Liver (tissue), 9 donors: ENCODE data around the gene ZNF738. TPM values are rescaled to one million over a fixed set of nuclear protein-coding genes. Genes with fewer than 3 reads are reported as not detected.

Experiments used
- DNase-seq: peaks from one replicate; pipeline ENCODE4 v3.0.0-alpha.2; 2017; ENCODE audit warnings: low spot score
- H3K27ac ChIP-seq, 2 donors: one replicate each; pipeline ENCODE4 v1.7.0; 2013; ENCODE audit warnings: inconsistent platforms in 2 of 2, low read length in 2 of 2, control low read depth in 1 of 2, low read depth in 1 of 2, mild to moderate bottlenecking in 1 of 2
- H3K27me3 ChIP-seq, 4 donors: one replicate each; pipeline versions ENCODE4 v1.6.1 to v1.7.0; 2013; ENCODE audit warnings: low read length in 3 of 4, inconsistent platforms in 1 of 4, mild to moderate bottlenecking in 1 of 4, moderate library complexity in 1 of 4; ENCODE audit not compliant: control insufficient read depth in 4 of 4, insufficient read depth in 4 of 4
- H3K36me3 ChIP-seq, 4 donors: one replicate each; pipeline versions ENCODE4 v1.6.1 to v1.7.0; 2013; ENCODE audit warnings: low read length in 3 of 4, mild to moderate bottlenecking in 3 of 4, low read depth in 1 of 4, moderate library complexity in 1 of 4; ENCODE audit not compliant: control insufficient read depth in 4 of 4, insufficient read depth in 3 of 4
- H3K4me1 ChIP-seq, 4 donors: one replicate each; pipeline versions ENCODE4 v1.6.1 to v1.7.0; 2013; ENCODE audit warnings: low read length in 3 of 4, mild to moderate bottlenecking in 3 of 4, moderate library complexity in 1 of 4; ENCODE audit not compliant: control insufficient read depth in 4 of 4, insufficient read depth in 4 of 4
- H3K4me3 ChIP-seq, 3 donors: one replicate each; pipeline versions ENCODE4 v1.6.1 to v1.7.0; 2013; ENCODE audit warnings: low read length in 3 of 3, control low read depth in 1 of 3, low read depth in 1 of 3, mild to moderate bottlenecking in 1 of 3
- H3K9ac ChIP-seq, 2 donors: one replicate each; pipeline ENCODE4 v1.7.0; 2013; ENCODE audit warnings: low read length in 2 of 2, mild to moderate bottlenecking in 2 of 2, moderate library complexity in 2 of 2, control low read depth in 1 of 2, low read depth in 1 of 2
- H3K9me3 ChIP-seq, 4 donors: one replicate each; pipeline versions ENCODE4 v1.6.1 to v1.7.0; 2013; ENCODE audit warnings: low read length in 3 of 4; ENCODE audit not compliant: control insufficient read depth in 4 of 4
- EGR1 ChIP-seq, 2 donors: IDR thresholded peaks; 2 replicates each; pipeline ENCODE4 v1.6.1; 2016 to 2018; ENCODE audit warnings: antibody characterized with exemption in 2 of 2, low read depth in 2 of 2
- FOXA2 ChIP-seq: IDR thresholded peaks from 2 replicates; pipeline ENCODE4 v1.6.1; 2016; ENCODE audit warnings: antibody characterized with exemption
- GABPA ChIP-seq, 2 donors: IDR thresholded peaks in 1 of 2; conservative IDR thresholded peaks in 1 of 2; 2 replicates each; pipeline ENCODE4 v1.6.1; 2016; ENCODE audit warnings: antibody characterized with exemption in 2 of 2, mild to moderate bottlenecking in 1 of 2, moderate library complexity in 1 of 2
- HNF4A ChIP-seq, 2 donors: conservative IDR thresholded peaks; 2 replicates each; pipeline ENCODE4 v1.6.1; 2016; ENCODE audit warnings: antibody characterized with exemption in 2 of 2, mild to moderate bottlenecking in 2 of 2
- HNF4G ChIP-seq: IDR thresholded peaks from 2 replicates; pipeline ENCODE4 v1.6.1; 2016; ENCODE audit warnings: antibody characterized with exemption
- JUND ChIP-seq, 2 donors: IDR thresholded peaks; 2 replicates each; pipeline ENCODE4 v1.6.1; 2016; ENCODE audit warnings: antibody characterized with exemption in 2 of 2
- NR2F2 ChIP-seq: IDR thresholded peaks from 2 replicates; pipeline ENCODE4 v1.6.1; 2016; ENCODE audit warnings: antibody characterized with exemption
- RAD21 ChIP-seq, 2 donors: IDR thresholded peaks; 2 replicates each; pipeline ENCODE4 v1.6.1; 2016; ENCODE audit warnings: antibody characterized with exemption in 2 of 2, mild to moderate bottlenecking in 2 of 2
- RXRA ChIP-seq, 2 donors: IDR thresholded peaks; 2 replicates each; pipeline ENCODE4 v1.6.1; 2017 to 2018; ENCODE audit warnings: antibody characterized with exemption in 2 of 2, mild to moderate bottlenecking in 1 of 2
- SP1 ChIP-seq: IDR thresholded peaks from 2 replicates; pipeline ENCODE4 v1.6.1; 2018; ENCODE audit warnings: antibody characterized with exemption, mild to moderate bottlenecking
- YY1 ChIP-seq: IDR thresholded peaks from 2 replicates; pipeline ENCODE4 v1.6.1; 2016; ENCODE audit warnings: antibody characterized with exemption, mild to moderate bottlenecking
- WGBS: extraction: QIAGEN DNeasy Blood & Tissue Kit; methylation state at CpG from one replicate; pipeline ENCODE4 v1.1.7; 2013; 5-methylcytosine and 5-hydroxymethylcytosine counted together
- polyA plus RNA-seq, 2 donors: library from polyadenylated mRNA; stranded (reverse) in 1 of 2; unstranded in 1 of 2; fragments of 200-250 nt in 1 of 2; fragments of >200 nt in 1 of 2; fragmentation: Nextera tagmentation in 1 of 2; extraction: Ambion mirVana in 1 of 2; gene quantifications; one replicate each; pipeline versions ENCODE4 v1.2.1 to v1.2.3, GENCODE V29; 2013 to 2015
- total RNA-seq, 2 donors: library from RNA; depleted of rRNA; stranded (reverse); fragments of >200 nt; gene quantifications; one replicate each; pipeline ENCODE4 v1.2.3, GENCODE V29; 2014
- TF ChIP-seq, protein P1 (sequence below): IDR thresholded peaks from 2 replicates; pipeline ENCODE4 v1.6.1; 2016; ENCODE audit warnings: antibody characterized with exemption
- TF ChIP-seq, protein P2 (sequence below): fragments of 150-350 bp; IDR thresholded peaks from 2 replicates; pipeline ENCODE4 v1.5.1; 2017; ENCODE audit warnings: improper control_type of control experiment, low read depth, low read length; ENCODE audit not compliant: missing input control
- TF ChIP-seq, protein P3 (sequence below): IDR thresholded peaks from 2 replicates; pipeline ENCODE4 v1.6.1; 2016; ENCODE audit warnings: antibody characterized with exemption
- TF ChIP-seq, protein P4 (sequence below): IDR thresholded peaks from 2 replicates; pipeline ENCODE4 v1.6.1; 2016; ENCODE audit warnings: antibody characterized with exemption
- donor health status: healthy.
- donor health status: healthy.
- donor health status: healthy.
- donor health status: healthy.
- donor health status: healthy.

The ZNF738 gene
- total and polyA plus RNA-seq, 4 donors: 0.29 to 4.5 (median 0.58) TPM

DNA sequence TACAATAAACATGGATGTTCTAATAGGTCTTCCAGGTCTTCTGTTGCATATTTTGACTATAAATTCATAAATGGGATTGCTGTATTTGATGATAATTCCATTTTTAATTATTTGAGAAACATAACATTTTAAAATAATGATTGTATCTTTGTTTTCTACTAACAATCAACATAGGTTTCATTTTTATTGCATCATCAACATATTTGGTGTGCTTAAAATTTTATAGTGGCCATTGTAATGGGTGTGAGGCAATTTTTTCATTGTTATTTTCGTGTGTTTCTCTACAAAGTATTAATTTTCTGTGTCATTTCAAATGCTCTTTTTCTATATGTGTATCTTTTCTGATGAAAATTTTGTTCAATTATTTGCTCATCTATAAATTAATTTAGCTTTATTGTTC, 51.4 kb downstream of the ZNF738 start:
- Histone ChIP-seq H3K4me1 (no peaks in the 10 kb centered on the region), H3K27me3 (no peaks in the 10 kb centered on the region), H3K9ac (no peak overlapping the region), H3K4me3 (no peak overlapping the region), H3K36me3 (peaks cover 6 to 41% (median 23%) of the 10 kb centered on the region in 4 donors), H3K9me3 (peaks cover 5 to 10% (median 7%) of the 10 kb centered on the region in 4 donors), H3K27ac (no peak overlapping the region)
- 89% methylated on average over 1 of the region's 1 CpG for WGBS
- TF ChIP-seq SP1: no peak
- no peak for TF ChIP-seq JUND (IDR thresholded peaks at IDR 0.05)
- TF ChIP-seq HNF4G: no peak
- TF ChIP-seq GABPA (IDR thresholded peaks at IDR 0.05 in 1 of 2, conservative IDR thresholded peaks at IDR 0.05 in 1 of 2): no peak
- no peak for TF ChIP-seq EGR1 (IDR thresholded peaks at IDR 0.05; ENCODE audit: low read depth in 2 of 2)
- TF ChIP-seq HNF4A (conservative IDR thresholded peaks at IDR 0.05): no peak
- TF ChIP-seq FOXA2: no peak
- no peak for TF ChIP-seq YY1
- no peak for TF ChIP-seq RXRA (IDR thresholded peaks at IDR 0.05)
- TF ChIP-seq, protein P1, sequence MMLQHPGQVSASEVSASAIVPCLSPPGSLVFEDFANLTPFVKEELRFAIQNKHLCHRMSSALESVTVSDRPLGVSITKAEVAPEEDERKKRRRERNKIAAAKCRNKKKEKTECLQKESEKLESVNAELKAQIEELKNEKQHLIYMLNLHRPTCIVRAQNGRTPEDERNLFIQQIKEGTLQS: no peak
- no peak for TF ChIP-seq NR2F2
- TF ChIP-seq, protein P2, sequence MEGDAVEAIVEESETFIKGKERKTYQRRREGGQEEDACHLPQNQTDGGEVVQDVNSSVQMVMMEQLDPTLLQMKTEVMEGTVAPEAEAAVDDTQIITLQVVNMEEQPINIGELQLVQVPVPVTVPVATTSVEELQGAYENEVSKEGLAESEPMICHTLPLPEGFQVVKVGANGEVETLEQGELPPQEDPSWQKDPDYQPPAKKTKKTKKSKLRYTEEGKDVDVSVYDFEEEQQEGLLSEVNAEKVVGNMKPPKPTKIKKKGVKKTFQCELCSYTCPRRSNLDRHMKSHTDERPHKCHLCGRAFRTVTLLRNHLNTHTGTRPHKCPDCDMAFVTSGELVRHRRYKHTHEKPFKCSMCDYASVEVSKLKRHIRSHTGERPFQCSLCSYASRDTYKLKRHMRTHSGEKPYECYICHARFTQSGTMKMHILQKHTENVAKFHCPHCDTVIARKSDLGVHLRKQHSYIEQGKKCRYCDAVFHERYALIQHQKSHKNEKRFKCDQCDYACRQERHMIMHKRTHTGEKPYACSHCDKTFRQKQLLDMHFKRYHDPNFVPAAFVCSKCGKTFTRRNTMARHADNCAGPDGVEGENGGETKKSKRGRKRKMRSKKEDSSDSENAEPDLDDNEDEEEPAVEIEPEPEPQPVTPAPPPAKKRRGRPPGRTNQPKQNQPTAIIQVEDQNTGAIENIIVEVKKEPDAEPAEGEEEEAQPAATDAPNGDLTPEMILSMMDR: no peak
- TF ChIP-seq, protein P3, sequence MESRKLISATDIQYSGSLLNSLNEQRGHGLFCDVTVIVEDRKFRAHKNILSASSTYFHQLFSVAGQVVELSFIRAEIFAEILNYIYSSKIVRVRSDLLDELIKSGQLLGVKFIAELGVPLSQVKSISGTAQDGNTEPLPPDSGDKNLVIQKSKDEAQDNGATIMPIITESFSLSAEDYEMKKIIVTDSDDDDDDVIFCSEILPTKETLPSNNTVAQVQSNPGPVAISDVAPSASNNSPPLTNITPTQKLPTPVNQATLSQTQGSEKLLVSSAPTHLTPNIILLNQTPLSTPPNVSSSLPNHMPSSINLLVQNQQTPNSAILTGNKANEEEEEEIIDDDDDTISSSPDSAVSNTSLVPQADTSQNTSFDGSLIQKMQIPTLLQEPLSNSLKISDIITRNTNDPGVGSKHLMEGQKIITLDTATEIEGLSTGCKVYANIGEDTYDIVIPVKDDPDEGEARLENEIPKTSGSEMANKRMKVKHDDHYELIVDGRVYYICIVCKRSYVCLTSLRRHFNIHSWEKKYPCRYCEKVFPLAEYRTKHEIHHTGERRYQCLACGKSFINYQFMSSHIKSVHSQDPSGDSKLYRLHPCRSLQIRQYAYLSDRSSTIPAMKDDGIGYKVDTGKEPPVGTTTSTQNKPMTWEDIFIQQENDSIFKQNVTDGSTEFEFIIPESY: no peak
- TF ChIP-seq, protein P4, sequence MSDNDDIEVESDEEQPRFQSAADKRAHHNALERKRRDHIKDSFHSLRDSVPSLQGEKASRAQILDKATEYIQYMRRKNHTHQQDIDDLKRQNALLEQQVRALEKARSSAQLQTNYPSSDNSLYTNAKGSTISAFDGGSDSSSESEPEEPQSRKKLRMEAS: no peak
- no peak for TF ChIP-seq RAD21 (IDR thresholded peaks at IDR 0.05)
- DNase-seq: no peak

DNA sequence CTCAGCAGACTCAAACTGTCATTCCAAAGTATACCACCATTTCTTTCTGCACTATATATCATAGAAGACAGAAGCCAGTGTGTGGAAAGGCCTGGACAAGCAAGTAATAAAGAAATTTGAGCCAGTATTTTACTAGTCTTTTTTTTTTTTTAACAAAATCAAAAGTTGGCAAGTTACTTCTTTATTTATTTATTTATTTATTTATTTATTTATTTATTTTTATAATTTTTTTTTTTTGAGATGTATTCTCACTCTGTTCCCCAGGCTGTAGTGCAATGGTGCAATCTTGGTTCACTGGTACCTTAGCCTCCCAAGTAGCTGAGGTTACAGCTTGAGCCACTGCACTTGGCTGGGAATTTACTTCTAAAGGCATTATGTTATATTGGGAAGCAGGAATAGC, 63.4 kb downstream of the ZNF738 start:
- Histone ChIP-seq H3K27ac (no peak overlapping the region), H3K9ac (no peak overlapping the region), H3K36me3 (peaks cover 0 to 16% (median 9%) of the 10 kb centered on the region in 4 donors), H3K4me1 (no peaks in the 10 kb centered on the region), H3K9me3 (peaks cover 25 to 71% (median 42%) of the 10 kb centered on the region in 4 donors), H3K4me3 (peak overlapping the region in 2 of 3 donors; percentile 42 to 59), H3K27me3 (no peaks in the 10 kb centered on the region)
- no peak for DNase-seq
- TF ChIP-seq RAD21 (IDR thresholded peaks at IDR 0.05) (no peak), NR2F2 (no peak), YY1 (no peak), RXRA (IDR thresholded peaks at IDR 0.05) (no peak), HNF4G (no peak)
- TF ChIP-seq, protein P4: no peak
